ENCODE data around the gene RCOR1.
"Not testable (repeated sequence)": the region's sequence is repeated elsewhere in the genome, so short reads cannot be mapped to it uniquely, and the experiment has no call there.

The RCOR1 gene

DNA sequence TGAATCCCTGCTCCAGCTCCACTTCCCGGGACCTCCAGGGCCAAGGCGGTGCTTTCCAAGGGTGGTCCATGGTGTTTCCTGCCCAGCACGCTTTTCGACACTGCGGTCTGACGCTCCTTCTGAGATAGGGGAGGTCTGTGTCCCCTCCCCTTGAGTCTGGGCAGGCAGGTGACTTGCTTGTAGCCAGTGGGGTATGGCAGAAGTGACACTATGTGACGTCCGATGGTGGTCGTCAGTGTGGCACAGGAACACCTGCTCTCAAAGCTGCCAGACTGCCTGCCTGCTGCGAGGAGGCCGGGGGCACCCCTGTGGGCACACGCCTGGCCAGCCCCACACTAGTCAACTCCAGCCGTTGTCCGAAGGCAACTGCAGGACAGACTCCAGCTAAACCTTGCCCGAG lies 168.8 kb downstream of the RCOR1 start:
- Histone ChIP-seq H3K79me2 (ENCODE audit: insufficient read depth, low read length) (no peaks in the 10 kb centered on the region), H3K27me3 (ENCODE audit: low read length) (no peaks in the 10 kb centered on the region), H3F3A (ENCODE audit: insufficient read depth) (no peaks in the 10 kb centered on the region), H3K27ac (ENCODE audit: low read depth, low read length) (no peak overlapping the region), H3K4me2 (ENCODE audit: low read depth, low read length, poor library complexity, severe bottlenecking) (no peak overlapping the region), H3K9me2 (replicated peaks; ENCODE audit: insufficient read depth, low read length) (no peaks in the 10 kb centered on the region), H3K4me3 (ENCODE audit: insufficient read depth, low read length, poor library complexity, severe bottlenecking) (no peak overlapping the region), H4K20me1 (ENCODE audit: low read depth, low read length) (no peaks in the 10 kb centered on the region), H3K9ac (ENCODE audit: low read length) (no peak overlapping the region), H2AFZ (ENCODE audit: low read depth, low read length, severe bottlenecking) (no peak overlapping the region), H3K9me3 (ENCODE audit: insufficient read depth, low read length) (no peaks in the 10 kb centered on the region), H3K36me3 (ENCODE audit: low read length) (no peaks in the 10 kb centered on the region)
- TF ChIP-seq, protein P1, sequence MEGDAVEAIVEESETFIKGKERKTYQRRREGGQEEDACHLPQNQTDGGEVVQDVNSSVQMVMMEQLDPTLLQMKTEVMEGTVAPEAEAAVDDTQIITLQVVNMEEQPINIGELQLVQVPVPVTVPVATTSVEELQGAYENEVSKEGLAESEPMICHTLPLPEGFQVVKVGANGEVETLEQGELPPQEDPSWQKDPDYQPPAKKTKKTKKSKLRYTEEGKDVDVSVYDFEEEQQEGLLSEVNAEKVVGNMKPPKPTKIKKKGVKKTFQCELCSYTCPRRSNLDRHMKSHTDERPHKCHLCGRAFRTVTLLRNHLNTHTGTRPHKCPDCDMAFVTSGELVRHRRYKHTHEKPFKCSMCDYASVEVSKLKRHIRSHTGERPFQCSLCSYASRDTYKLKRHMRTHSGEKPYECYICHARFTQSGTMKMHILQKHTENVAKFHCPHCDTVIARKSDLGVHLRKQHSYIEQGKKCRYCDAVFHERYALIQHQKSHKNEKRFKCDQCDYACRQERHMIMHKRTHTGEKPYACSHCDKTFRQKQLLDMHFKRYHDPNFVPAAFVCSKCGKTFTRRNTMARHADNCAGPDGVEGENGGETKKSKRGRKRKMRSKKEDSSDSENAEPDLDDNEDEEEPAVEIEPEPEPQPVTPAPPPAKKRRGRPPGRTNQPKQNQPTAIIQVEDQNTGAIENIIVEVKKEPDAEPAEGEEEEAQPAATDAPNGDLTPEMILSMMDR (IDR thresholded peaks at IDR 0.05; ENCODE audit: insufficient read depth, low read length, poor library complexity, severe bottlenecking): no peak
- TF ChIP-seq EZH2phosphoT487 (conservative IDR thresholded peaks at IDR 0.05; ENCODE audit: low read length): no peak

DNA sequence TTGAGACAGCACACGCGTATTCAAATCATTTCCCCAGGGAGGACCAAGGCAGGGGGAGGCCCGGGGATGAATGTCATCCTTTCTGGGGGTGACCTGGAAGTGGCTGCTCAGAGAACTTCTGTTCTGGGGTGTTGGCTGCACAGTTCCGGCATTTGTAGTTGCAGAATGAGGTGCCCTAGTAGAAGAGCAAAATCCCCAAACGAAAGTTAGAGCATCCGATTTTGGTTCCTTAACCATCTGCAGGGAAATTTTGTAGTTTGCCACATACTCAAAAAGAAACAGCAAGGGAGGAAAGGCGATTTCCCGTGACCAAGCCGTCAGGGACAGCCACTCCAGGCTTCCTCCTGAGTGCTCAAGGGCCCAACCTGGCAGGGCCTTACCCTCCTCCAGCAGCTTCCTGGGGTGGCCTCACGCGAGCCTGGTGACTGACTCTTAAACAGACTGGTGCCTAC lies 171.8 kb downstream of the RCOR1 start:
- Histone ChIP-seq H3F3A (ENCODE audit: insufficient read depth) (no peaks in the 10 kb centered on the region), H3K9me2 (replicated peaks; ENCODE audit: insufficient read depth, low read length) (no peaks in the 10 kb centered on the region), H4K20me1 (ENCODE audit: low read depth, low read length) (no peaks in the 10 kb centered on the region), H3K4me3 (ENCODE audit: insufficient read depth, low read length, poor library complexity, severe bottlenecking) (no peak overlapping the region), H3K9me3 (ENCODE audit: insufficient read depth, low read length) (no peaks in the 10 kb centered on the region), H3K4me2 (ENCODE audit: low read depth, low read length, poor library complexity, severe bottlenecking) (no peak overlapping the region), H3K27me3 (ENCODE audit: low read length) (no peaks in the 10 kb centered on the region), H2AFZ (ENCODE audit: low read depth, low read length, severe bottlenecking) (no peak overlapping the region), H3K36me3 (ENCODE audit: low read length) (no peaks in the 10 kb centered on the region), H3K9ac (ENCODE audit: low read length) (no peak overlapping the region), H3K79me2 (ENCODE audit: insufficient read depth, low read length) (no peaks in the 10 kb centered on the region), H3K27ac (ENCODE audit: low read depth, low read length) (no peak overlapping the region)
- TF ChIP-seq, protein P1 (IDR thresholded peaks at IDR 0.05; ENCODE audit: insufficient read depth, low read length, poor library complexity, severe bottlenecking): no peak
- no peak for TF ChIP-seq EZH2phosphoT487 (conservative IDR thresholded peaks at IDR 0.05; ENCODE audit: low read length)

DNA sequence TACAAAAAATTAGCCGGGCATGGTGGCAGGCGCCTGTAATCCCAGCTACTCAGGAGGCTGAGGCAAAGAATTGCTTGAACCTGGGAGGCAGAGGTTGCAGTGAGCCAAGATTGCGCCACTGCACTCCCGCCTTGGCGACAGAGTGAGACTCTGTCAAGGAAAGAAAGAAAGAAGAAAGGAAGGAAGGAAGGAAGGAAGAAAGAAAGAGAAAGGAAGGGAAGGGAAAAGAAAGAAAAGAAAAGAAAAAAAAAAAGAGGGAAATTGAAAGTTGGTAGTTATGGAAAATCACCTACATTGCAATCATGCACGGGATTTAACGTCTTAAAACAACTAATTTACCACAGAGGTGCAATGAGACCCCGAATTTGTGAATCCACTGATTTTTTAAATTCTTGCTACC lies 173.3 kb downstream of the RCOR1 start:
- H4K20me1 ChIP-seq (ENCODE audit: low read depth, low read length); H2AFZ ChIP-seq (ENCODE audit: low read depth, low read length, severe bottlenecking); H3K36me3 ChIP-seq (ENCODE audit: low read length); H3K4me3 ChIP-seq (ENCODE audit: insufficient read depth, low read length, poor library complexity, severe bottlenecking); H3K9me2 ChIP-seq (replicated peaks; ENCODE audit: insufficient read depth, low read length); H3K4me2 ChIP-seq (ENCODE audit: low read depth, low read length, poor library complexity, severe bottlenecking); H3K27me3 ChIP-seq (ENCODE audit: low read length); H3K9ac ChIP-seq (ENCODE audit: low read length); H3K27ac ChIP-seq (ENCODE audit: low read depth, low read length); H3K9me3 ChIP-seq (ENCODE audit: insufficient read depth, low read length); H3K79me2 ChIP-seq (ENCODE audit: insufficient read depth, low read length); H3F3A ChIP-seq (ENCODE audit: insufficient read depth): not testable (repeated sequence)

DNA sequence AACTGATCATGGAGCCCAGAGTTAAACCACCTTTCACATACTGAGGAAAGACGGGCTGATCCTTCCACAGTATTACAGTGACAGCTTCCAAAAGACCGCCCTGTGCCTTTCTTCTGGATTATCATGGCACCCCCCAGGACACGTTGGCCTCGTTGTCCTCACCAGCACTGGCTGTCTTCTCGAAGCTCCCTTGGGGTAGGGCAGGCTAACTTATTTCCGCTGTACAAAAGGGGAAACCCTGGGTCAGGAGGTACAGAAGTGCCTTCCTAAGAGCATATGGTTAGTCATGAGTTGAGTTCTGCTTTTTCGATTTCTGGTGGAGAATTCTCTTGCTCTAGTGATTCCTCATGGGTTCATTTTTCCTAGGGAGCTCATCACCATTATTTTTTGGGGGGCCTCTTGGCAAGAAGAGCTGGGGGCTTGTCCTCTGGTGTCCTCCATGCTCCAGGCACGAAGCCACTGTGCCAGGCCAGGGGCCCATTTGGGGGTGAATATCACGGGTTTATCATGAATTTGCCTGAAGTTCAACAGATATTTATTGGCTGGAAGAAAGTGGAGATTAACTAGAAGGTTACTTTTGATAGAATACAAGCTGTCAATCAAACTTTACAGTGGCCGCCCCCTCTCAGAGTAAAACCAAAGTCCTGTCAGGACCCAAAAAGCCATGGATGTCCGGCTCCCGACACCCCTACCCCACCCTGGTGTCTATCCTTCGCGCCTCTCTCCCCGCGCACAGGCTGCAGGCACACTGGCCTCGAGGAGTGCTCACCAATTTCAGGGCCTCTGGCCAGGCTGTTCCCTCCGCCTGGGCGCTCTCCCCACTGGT lies 176.0 kb downstream of the RCOR1 start:
- TF ChIP-seq, protein P1 (IDR thresholded peaks at IDR 0.05; ENCODE audit: insufficient read depth, low read length, poor library complexity, severe bottlenecking): no peak
- no peak for TF ChIP-seq EZH2phosphoT487 (conservative IDR thresholded peaks at IDR 0.05; ENCODE audit: low read length)
- H3K79me2 ChIP-seq (ENCODE audit: insufficient read depth, low read length): no peaks in the 10 kb centered on the region
- H4K20me1 ChIP-seq (ENCODE audit: low read depth, low read length): no peaks in the 10 kb centered on the region
- no peak overlapping the region for H3K27ac ChIP-seq (ENCODE audit: low read depth, low read length)
- no peak overlapping the region for H3K4me3 ChIP-seq (ENCODE audit: insufficient read depth, low read length, poor library complexity, severe bottlenecking)
- H2AFZ ChIP-seq (ENCODE audit: low read depth, low read length, severe bottlenecking): no peak overlapping the region
- H3K9ac ChIP-seq (ENCODE audit: low read length): no peak overlapping the region
- no peaks in the 10 kb centered on the region for H3F3A ChIP-seq (ENCODE audit: insufficient read depth)
- H3K27me3 ChIP-seq (ENCODE audit: low read length): no peaks in the 10 kb centered on the region
- no peaks in the 10 kb centered on the region for H3K9me3 ChIP-seq (ENCODE audit: insufficient read depth, low read length)
- no peaks in the 10 kb centered on the region for H3K9me2 ChIP-seq (replicated peaks; ENCODE audit: insufficient read depth, low read length)
- H3K36me3 ChIP-seq (ENCODE audit: low read length): no peaks in the 10 kb centered on the region
- no peak overlapping the region for H3K4me2 ChIP-seq (ENCODE audit: low read depth, low read length, poor library complexity, severe bottlenecking)
